Fibroblast of mammary gland (primary cell): ENCODE measurements around the gene TNS3.

Experiments used
- DNase-seq: peaks from one replicate; pipeline ENCODE4 v3.0.0-alpha.2; 2010; ENCODE audit warnings: low read depth
- H3K4me3 ChIP-seq: 2 replicates; pipeline ENCODE4 v1.5.1; 2011; ENCODE audit warnings: low read depth, mild to moderate bottlenecking, low read length, moderate library complexity; ENCODE audit not compliant: control insufficient read depth
- TF ChIP-seq, protein P1 (sequence below): conservative IDR thresholded peaks from 2 replicates; pipeline ENCODE4 v1.5.1; 2011; ENCODE audit warnings: low read depth, low read length, inconsistent platforms; ENCODE audit not compliant: control insufficient read depth, insufficient read depth

Gene TNS3

DNA sequence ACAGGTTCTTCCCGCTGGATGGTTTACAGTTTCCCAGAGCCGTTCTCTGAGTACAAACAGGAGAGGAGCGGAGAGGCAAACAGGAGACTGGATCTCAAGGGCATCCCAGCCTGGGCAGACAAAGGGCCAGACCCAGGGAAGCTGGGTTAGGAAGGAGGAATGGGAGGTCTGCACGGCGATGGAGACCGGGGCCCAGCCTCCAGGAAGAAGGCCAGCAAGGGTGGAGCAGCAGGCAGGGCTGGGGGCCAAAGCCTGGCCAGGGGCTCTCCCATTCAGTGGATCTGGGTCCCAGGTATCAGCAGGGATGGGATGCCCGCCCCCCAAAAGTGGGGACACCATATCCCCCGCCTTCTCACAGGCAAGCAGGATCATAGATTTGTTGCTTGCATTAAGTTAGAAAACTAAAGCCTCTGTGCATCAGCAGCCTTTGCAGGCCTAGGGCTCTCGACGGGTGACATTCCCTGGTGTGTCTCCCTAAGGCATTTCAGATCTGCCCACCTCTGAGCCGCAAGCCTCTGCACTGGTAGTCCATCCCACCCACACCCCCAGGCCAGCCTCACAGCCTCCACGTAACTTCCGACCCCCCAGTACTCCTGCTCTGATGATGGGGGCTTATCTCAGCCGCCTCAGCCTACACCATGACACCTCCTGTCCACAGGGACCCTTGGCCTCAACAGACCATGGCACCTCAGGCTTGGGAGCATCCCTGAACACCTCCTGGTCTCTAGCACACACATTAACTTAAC lies 59.9 kb downstream of the TNS3 start:
- TF ChIP-seq, protein P1, sequence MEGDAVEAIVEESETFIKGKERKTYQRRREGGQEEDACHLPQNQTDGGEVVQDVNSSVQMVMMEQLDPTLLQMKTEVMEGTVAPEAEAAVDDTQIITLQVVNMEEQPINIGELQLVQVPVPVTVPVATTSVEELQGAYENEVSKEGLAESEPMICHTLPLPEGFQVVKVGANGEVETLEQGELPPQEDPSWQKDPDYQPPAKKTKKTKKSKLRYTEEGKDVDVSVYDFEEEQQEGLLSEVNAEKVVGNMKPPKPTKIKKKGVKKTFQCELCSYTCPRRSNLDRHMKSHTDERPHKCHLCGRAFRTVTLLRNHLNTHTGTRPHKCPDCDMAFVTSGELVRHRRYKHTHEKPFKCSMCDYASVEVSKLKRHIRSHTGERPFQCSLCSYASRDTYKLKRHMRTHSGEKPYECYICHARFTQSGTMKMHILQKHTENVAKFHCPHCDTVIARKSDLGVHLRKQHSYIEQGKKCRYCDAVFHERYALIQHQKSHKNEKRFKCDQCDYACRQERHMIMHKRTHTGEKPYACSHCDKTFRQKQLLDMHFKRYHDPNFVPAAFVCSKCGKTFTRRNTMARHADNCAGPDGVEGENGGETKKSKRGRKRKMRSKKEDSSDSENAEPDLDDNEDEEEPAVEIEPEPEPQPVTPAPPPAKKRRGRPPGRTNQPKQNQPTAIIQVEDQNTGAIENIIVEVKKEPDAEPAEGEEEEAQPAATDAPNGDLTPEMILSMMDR, result no peak
- no peak for DNase-seq
- no peak overlapping the region for H3K4me3 ChIP-seq

DNA sequence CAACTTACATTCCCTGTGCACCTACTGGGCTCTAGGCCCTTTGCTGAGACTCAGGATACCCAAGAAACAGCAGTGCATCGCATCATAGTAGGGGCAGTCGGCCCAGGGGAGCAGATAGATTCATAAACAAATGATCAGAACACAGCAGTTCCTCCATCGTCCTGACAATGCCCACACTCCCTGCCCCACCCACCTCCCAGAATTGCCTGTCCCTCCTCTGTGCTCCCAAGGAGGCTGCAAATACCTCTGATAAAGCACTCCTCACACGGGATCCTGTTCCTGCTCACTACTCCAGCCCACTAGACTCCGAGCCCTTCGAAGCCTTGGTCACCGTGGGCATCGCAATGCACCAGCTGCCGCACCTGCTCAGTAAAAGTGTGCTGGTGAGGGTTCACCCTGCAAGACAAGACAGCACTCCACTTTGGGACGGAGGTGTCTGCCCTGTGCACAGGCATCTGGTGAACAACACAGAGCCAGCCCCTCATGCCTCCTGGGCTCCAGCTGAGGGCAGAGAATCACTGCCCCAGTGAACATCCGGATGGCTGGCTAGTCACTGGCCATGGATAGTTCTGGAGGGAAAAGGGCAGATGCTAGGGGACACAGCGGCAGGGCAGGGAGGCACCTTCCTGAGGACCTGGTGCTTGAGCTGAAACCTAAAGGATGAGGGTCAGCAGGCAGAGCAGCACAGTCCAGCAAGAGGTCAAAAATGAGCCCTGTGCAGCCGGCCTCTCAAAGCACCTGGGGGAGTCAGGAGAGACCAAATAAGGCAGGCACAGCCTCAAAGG lies 60.7 kb downstream of the TNS3 start:
- TF ChIP-seq, protein P1, result no peak
- H3K4me3 ChIP-seq, result no peak overlapping the region
- DNase-seq, result no peak

DNA sequence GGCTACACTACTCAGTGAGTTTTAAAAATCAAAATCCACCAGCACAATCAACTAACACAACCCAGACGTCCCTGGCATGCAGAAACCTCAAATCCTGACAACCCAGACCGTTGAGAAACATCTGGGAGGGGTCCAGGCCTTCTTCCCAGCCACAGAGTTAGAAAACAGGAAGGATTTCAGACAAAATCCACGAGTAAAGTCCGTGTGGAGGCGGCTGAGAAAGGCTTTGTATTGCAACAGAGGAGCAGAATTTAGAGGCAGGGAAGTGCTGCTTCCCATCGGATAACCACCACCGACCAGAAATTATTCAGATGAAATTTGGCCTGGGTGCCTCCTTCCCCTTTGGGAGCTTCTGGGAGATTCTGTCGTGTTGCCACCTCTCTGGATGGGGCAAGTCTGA lies 61.5 kb downstream of the TNS3 start:
- no peak overlapping the region for H3K4me3 ChIP-seq

DNA sequence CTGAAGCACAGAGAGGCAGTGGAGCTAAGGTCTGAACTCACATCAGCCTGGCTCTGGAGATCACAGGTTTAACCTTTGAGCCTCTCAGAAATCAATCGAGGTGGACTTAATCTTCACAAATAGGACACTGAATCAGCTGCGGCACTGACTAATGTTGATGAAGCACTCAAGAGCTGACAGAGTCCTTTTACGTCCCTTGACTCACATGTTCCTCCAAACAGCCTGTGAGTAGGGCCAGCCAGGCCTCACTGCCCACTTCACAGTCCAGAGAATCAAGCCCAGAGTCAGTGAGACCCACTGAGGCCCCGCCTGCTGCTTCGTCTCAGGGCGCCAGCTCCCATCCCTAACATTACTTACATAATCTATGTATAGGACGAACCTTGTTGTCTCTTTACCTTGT lies 63.1 kb downstream of the TNS3 start:
- DNase-seq, result peak; percentile 86
- H3K4me3 ChIP-seq, result no peak overlapping the region
- TF ChIP-seq, protein P1, result no peak

More for the DNA sequence above, 61.5 kb downstream of the TNS3 start:
- DNase-seq, result peak; percentile 93
- TF ChIP-seq, protein P1, result no peak

DNA sequence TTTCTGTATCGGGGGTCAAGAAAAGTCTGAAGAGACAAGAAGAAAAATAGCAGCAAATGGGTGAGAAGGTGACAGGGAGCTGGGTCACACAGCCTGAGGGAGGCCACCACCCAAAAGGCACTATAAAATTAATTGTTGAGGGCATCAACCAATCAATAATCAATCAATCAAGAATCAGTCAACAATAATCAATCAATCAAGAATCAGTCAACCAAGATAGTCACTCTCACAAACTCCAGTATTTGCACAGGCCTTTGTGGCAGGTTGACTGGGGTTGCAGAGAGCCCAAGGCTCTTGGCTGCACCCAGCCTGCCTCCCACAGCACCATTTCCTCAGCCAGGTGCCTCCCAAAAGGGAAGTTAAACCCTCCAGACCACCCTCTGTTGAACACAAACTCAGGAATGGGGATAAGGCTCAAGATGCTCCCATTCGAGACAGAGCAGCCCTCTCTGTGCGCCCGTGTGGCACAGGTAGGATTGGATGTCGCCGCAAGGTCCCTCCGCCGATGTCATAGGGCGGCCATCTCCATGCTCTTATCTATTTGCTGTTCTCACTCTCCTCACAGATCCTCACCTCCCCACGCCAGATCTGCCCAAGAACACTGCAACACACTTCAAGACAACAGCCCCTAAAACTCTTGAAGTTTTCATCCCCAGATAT lies 64.0 kb downstream of the TNS3 start:
- TF ChIP-seq, protein P1, result no peak
- no peak overlapping the region for H3K4me3 ChIP-seq
- DNase-seq, result no peak

DNA sequence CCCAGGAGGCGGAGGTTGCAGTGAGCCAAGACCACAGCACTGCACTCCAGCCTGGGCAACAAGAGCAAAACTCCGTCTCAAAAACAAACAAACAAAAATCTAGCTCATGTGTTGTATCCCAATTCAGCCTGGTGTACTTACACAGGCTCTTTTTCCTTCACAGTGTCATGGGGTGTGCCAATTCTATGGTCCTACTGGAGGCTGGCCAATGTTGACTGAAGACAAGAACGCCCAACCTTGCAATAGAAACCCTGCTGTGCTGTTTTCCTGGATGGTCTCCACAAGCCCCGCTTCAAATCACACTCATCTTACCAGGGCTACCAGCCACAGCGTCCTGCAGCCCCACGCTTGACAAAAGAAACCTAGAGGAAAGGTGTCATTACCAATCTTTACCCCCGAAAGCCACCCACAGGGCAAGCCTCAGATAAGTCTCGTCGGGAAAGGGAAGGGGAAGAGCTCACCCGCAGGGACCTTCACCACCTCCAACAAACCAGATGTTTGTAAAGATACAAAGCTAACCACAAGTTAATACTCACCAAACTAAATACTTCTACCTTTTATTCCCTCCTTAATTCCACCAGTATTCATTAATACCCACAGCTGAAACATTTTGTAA lies 64.8 kb downstream of the TNS3 start:
- TF ChIP-seq, protein P1, result no peak
- no peak for DNase-seq
- no peak overlapping the region for H3K4me3 ChIP-seq
